Suprapubic skin (tissue), 4 donors: ENCODE results near the gene LRP6. TPM values are rescaled to one million over a fixed set of nuclear protein-coding genes. Genes with fewer than 3 reads are reported as not detected.

ENCODE experiments used
- DNase-seq, 2 donors: peaks; one replicate each; pipeline ENCODE4 v3.0.0-alpha.2; 2019; ENCODE audit warnings: low spot score in 2 of 2
- H3K27ac ChIP-seq: fragments of 200-600 bp; sonication (generic); one replicate; pipeline ENCODE4 v1.5.1; 2019
- H3K27me3 ChIP-seq: fragments of 200-600 bp; sonication (generic); one replicate; pipeline ENCODE4 v1.5.1; 2019
- H3K36me3 ChIP-seq: fragments of 200-600 bp; sonication (generic); one replicate; pipeline ENCODE4 v1.5.1; 2019
- H3K4me1 ChIP-seq: fragments of 200-600 bp; sonication (generic); one replicate; pipeline ENCODE4 v1.5.1; 2019
- H3K4me3 ChIP-seq: fragments of 200-600 bp; sonication (generic); one replicate; pipeline ENCODE4 v1.5.1; 2019; ENCODE audit warnings: mild to moderate bottlenecking
- H3K9me3 ChIP-seq: fragments of 200-600 bp; sonication (generic); one replicate; pipeline ENCODE4 v1.5.1; 2019
- EP300 ChIP-seq: sonication (generic); formaldehyde crosslinking; IDR thresholded peaks from one replicate; pipeline ENCODE4 v1.6.1; 2017; ENCODE audit warnings: antibody characterized with exemption
- POLR2A ChIP-seq, 2 donors: fragments of 450-650 bp; IDR thresholded peaks; one replicate each; pipeline ENCODE4 v1.6.1; 2017; ENCODE audit warnings: antibody characterized with exemption in 2 of 2, mild to moderate bottlenecking in 2 of 2, moderate library complexity in 2 of 2
- POLR2AphosphoS5 ChIP-seq, 3 donors: sonication (generic); formaldehyde crosslinking; IDR thresholded peaks; one replicate each; pipeline ENCODE4 v1.6.1; 2017; ENCODE audit warnings: antibody characterized with exemption in 3 of 3
- WGBS: methylation state at CpG from one replicate; pipeline ENCODE4 v1.1.5; 2018; 5-methylcytosine and 5-hydroxymethylcytosine counted together
- total RNA-seq, 4 donors: library from RNA; depleted of rRNA; stranded (reverse); fragments of >200 nt; gene quantifications; one replicate each; pipeline ENCODE4 v1.1.0, GENCODE V29; 2016
- TF ChIP-seq, protein P1 (sequence below), 2 donors: fragments of 200-600 bp in 1 of 2; fragments of 450-650 bp in 1 of 2; sonication (generic) in 1 of 2; IDR thresholded peaks; one replicate each; pipeline ENCODE4 v1.5.1; 2016 to 2019; ENCODE audit warnings: antibody characterized with exemption in 2 of 2, mild to moderate bottlenecking in 1 of 2, moderate library complexity in 1 of 2

LRP6 gene
- total RNA-seq, 4 donors from 2014 or later, result 13.3 to 39.9 (median 33.9) TPM

DNA sequence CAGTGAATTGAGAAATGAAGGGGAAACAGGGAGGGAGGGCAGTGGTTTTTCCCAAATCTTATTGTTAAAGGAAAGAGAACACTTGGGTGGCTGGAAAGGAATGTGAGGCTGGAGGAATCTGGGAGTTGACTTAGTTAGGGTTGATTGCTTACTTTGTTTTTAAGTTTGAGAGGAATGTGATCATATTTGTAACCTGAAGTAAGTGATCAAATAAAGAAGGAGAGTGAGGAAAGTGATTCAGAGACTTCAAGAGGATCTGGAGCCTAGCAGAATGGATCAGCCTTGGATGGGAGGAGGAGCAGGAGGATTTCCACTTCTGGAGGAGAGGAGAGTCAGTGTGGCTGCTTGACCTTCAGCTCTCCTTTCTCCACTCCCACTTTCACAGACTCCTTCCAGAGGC, 6.0 kb upstream of the LRP6 start:
- Histone ChIP-seq H3K36me3 (no peaks in the 10 kb centered on the region), H3K4me1 (peaks cover under 1% of the 10 kb centered on the region), H3K27me3 (no peaks in the 10 kb centered on the region), H3K4me3 (no peak overlapping the region), H3K9me3 (no peaks in the 10 kb centered on the region), H3K27ac (no peak overlapping the region)
- no peak for DNase-seq
- TF ChIP-seq POLR2A (IDR thresholded peaks at IDR 0.05), result no peak
- TF ChIP-seq, protein P1, sequence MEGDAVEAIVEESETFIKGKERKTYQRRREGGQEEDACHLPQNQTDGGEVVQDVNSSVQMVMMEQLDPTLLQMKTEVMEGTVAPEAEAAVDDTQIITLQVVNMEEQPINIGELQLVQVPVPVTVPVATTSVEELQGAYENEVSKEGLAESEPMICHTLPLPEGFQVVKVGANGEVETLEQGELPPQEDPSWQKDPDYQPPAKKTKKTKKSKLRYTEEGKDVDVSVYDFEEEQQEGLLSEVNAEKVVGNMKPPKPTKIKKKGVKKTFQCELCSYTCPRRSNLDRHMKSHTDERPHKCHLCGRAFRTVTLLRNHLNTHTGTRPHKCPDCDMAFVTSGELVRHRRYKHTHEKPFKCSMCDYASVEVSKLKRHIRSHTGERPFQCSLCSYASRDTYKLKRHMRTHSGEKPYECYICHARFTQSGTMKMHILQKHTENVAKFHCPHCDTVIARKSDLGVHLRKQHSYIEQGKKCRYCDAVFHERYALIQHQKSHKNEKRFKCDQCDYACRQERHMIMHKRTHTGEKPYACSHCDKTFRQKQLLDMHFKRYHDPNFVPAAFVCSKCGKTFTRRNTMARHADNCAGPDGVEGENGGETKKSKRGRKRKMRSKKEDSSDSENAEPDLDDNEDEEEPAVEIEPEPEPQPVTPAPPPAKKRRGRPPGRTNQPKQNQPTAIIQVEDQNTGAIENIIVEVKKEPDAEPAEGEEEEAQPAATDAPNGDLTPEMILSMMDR (IDR thresholded peaks at IDR 0.05), result no peak
- no peak for TF ChIP-seq EP300
- TF ChIP-seq POLR2AphosphoS5 (IDR thresholded peaks at IDR 0.05), result no peak

DNA sequence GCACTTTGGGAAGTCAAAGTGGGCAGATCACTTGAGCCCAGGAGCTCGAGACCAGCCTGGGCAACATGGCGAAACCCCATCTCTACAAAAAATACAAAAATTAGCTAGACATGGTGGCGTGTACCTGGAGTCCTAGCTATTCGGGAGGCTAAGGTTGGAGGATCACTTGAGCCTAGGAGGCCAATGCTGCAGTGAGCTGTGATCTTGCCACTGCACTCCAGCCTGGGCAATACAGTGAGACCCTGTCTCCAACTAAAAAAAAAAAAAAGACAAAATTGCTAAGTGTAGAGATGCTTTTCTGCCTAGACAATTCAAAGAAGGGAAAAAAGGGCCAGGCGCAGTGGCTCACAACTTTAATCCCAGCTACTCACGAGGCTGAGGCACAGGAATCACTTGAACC, 3.4 kb upstream of the LRP6 start:
- WGBS, result 100% methylated on average over 6 of the region's 6 CpGs
- Histone ChIP-seq H3K4me3 (no peak overlapping the region), H3K36me3 (no peaks in the 10 kb centered on the region), H3K27me3 (no peaks in the 10 kb centered on the region), H3K27ac (no peak overlapping the region), H3K9me3 (no peaks in the 10 kb centered on the region), H3K4me1 (peaks cover 14% of the 10 kb centered on the region)
- TF ChIP-seq, protein P1 (IDR thresholded peaks at IDR 0.05), result no peak
- TF ChIP-seq POLR2AphosphoS5 (IDR thresholded peaks at IDR 0.05), result no peak
- no peak for DNase-seq

DNA sequence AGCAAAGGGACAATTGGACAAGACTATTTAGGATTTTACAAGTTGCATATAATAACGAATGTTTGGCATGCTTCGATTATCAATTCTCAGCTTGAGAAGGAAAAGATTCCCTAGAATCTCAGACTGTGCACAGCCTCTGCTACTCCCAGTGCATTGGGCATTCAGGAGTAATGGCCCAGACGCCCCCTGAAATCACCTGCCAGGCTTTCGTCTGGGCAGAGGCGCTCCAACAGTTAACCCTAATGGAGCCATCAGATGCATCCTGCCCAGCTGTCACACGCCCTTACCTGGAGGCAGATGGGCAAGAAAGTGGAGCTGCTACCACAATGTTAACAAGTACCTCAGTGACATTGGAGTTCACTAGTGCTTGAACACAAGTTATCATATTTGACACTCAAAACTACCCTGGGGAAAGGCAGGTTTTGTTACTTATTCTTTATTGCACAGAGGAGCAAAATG, 927 bp upstream of the LRP6 start:
- Histone ChIP-seq H3K36me3 (no peaks in the 10 kb centered on the region), H3K27ac (peak overlapping the region; percentile 97), H3K9me3 (no peaks in the 10 kb centered on the region), H3K4me1 (peaks cover 31% of the 10 kb centered on the region), H3K27me3 (no peaks in the 10 kb centered on the region), H3K4me3 (peak overlapping the region; percentile 57)
- DNase-seq, result no peak
- TF ChIP-seq, protein P1 (IDR thresholded peaks at IDR 0.05), result no peak
- no peak for TF ChIP-seq POLR2A (IDR thresholded peaks at IDR 0.05)
- TF ChIP-seq EP300, result no peak
- TF ChIP-seq POLR2AphosphoS5 (IDR thresholded peaks at IDR 0.05), result no peak
- WGBS, result 30% methylated on average over 6 of the region's 6 CpGs

DNA sequence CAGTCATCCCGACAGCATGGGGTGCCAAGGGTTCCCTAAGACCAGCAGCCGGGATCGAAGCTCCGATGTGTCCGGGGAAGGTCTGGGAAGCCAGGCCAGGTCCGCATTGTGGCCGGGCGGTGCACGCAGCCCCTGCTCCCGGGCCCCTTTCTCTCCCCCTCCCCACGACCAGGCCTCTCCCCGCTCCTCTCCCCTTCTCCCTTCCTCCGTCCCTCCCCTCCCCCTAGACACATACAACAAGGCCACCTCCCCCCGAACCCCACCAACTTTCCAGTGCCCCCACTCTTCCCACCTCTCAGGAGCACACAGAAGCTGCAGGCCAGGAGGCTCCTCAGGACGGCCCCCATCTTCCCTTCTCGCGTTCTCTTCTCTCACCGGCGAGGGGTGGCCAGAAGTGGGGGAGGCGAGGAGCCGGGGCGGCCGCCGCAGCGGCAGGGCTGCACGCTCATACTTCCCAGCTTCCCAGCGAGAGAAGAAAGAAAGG, 413 bp downstream of the LRP6 start:
- TF ChIP-seq, protein P1 (IDR thresholded peaks at IDR 0.05), result no peak
- TF ChIP-seq POLR2A (IDR thresholded peaks at IDR 0.05) (no peak), POLR2AphosphoS5 (IDR thresholded peaks at IDR 0.05) (no peak), EP300 (no peak)
- no peak for DNase-seq

DNA sequence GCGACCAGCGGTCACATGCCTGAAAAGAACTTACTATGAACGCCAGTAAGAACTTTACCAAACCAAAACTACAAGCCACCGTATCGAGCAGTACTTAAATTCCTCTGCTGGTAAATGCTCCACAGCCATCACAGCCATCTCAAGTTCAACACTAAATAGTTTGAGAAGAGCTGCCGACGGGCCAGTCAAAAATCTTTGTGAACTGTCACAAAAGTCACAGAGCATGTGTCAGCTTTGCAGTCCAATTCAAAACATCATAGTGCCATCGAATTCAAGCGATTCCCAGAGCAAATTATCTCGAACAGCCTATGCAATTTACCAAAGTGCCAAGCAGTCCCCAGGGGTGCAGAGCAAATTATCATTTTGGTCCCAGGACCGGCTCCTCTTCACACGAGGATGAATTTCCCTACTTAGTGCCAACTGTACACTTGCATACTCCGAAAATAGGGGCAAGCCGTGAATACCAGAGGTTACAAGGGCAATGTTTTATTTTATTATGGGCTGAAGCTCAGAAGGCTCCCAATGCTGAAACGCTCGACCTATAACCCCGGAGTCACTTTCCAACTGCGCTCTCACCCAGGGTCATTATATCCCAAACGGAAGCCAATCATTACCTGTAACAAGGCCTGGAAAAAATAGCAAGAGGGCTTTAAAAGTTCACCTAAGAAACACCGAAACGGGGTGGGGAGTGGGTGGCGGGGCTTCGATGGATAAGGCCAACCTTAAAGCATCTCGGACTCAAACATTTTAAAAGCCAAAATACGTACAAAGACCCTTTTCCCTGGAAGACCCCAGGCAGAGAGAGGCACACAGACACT, 1.1 kb downstream of the LRP6 start:
- Histone ChIP-seq H3K4me1 (peaks cover 31% of the 10 kb centered on the region), H3K36me3 (no peaks in the 10 kb centered on the region), H3K9me3 (no peaks in the 10 kb centered on the region), H3K27me3 (no peaks in the 10 kb centered on the region), H3K27ac (peak overlapping the region; percentile 97), H3K4me3 (peak overlapping the region; percentile 57)
- DNase-seq, result no peak
- WGBS, result 1% methylated on average over 25 of the region's 25 CpGs
- TF ChIP-seq EP300 (no peak), POLR2AphosphoS5 (IDR thresholded peaks at IDR 0.05) (no peak), POLR2A (IDR thresholded peaks at IDR 0.05) (no peak)
- TF ChIP-seq, protein P1 (IDR thresholded peaks at IDR 0.05), result no peak

More for the DNA sequence above, 413 bp downstream of the LRP6 start:
- under 1% methylated on average over 16 of the region's 27 CpGs for WGBS
- Histone ChIP-seq H3K4me3 (peak overlapping the region; percentile 57), H3K4me1 (peaks cover 31% of the 10 kb centered on the region), H3K27me3 (no peaks in the 10 kb centered on the region), H3K9me3 (no peaks in the 10 kb centered on the region), H3K27ac (peak overlapping the region; percentile 97), H3K36me3 (no peaks in the 10 kb centered on the region)
